ENCODE measurements around the gene BARD1. TPM values are rescaled to one million over a fixed set of nuclear protein-coding genes. Genes with fewer than 3 reads are reported as not detected.

Gene BARD1
- total and polyA plus RNA-seq, 2 of the 8 experiments (the other 6 are each of a cell fraction or from before 2014, with no cell fraction given): 11.1 to 29.8 TPM

GRCh38 chr2:214839464-214839863, 30.0 kb upstream of the BARD1 start:
- H3K18ac ChIP-seq (ENCODE audit: extremely low read depth, low read length): no peak overlapping the region
- no peak overlapping the region for H2BK5ac ChIP-seq (ENCODE audit: low read depth, low read length)
- H3K4me2 ChIP-seq (ENCODE audit: insufficient read depth in 1 of 2, low read depth in 2 of 2, low read length in 2 of 2): no peak overlapping the region
- no peak overlapping the region for H4K5ac ChIP-seq (ENCODE audit: insufficient read length, low read depth, low read length)
- H3K56ac ChIP-seq (replicated peaks; ENCODE audit: insufficient read length, low read depth, low read length): no peak overlapping the region
- 88% methylated on average over 2 of the region's 2 CpGs; no CpG with 5 or more reads in 1 of the 2 experiments for WGBS, 2 experiments (ENCODE audit: extremely low coverage in 1 of 2, insufficient coverage in 1 of 2, insufficient read length in 1 of 2, insufficient replicate concordance in 2 of 2, low coverage in 1 of 2, low lambda C conversion rate in 2 of 2, missing lambda C conversion rate in 1 of 2)
- H3K79me2 ChIP-seq (ENCODE audit: control insufficient read depth in 1 of 2, insufficient read depth in 2 of 2, low read length in 2 of 2): no peaks in the 10 kb centered on the region
- no peak overlapping the region for H2AK5ac ChIP-seq (ENCODE audit: low read depth, low read length)
- H4K91ac ChIP-seq (replicated peaks; ENCODE audit: insufficient read length, low read length): no peak overlapping the region
- H3K4me3 ChIP-seq (ENCODE audit: extremely low read depth in 1 of 4, insufficient read depth in 2 of 4, low read depth in 3 of 4, low read length in 4 of 4): no peak overlapping the region
- FAIRE-seq: no peak
- CTCF ChIA-PET (ENCODE audit: partially characterized antibody): interaction anchor here (1.1 kb wide), 1 partner anchor 9 kb away, joined by 3 read pairs; no protein-coding TSS in a partner anchor
- no peaks in the 10 kb centered on the region for H4K20me1 ChIP-seq (replicated peaks in 1 of 2; ENCODE audit: control insufficient read depth in 1 of 2, insufficient read depth in 2 of 2, low read length in 2 of 2)
- no peak overlapping the region for H4K8ac ChIP-seq (ENCODE audit: extremely low read depth, insufficient read depth, low read length)
- H3K4ac ChIP-seq (replicated peaks; ENCODE audit: insufficient read length, low read depth, low read length): no peak overlapping the region
- H2BK20ac ChIP-seq (ENCODE audit: low read length): no peak overlapping the region
- H3K4me1 ChIP-seq (replicated peaks in 1 of 4; ENCODE audit: control insufficient read depth in 3 of 4, insufficient read depth in 4 of 4, low read length in 3 of 4): peaks cover 0 to 3% (median 2%) of the 10 kb centered on the region in 4 experiments; a peak in 3 of 7 replicates
- no peak overlapping the region for H3K23ac ChIP-seq (ENCODE audit: insufficient read length)
- no peak overlapping the region for H3K27ac ChIP-seq (ENCODE audit: low read depth, low read length)
- H3K36me3 ChIP-seq (ENCODE audit: control insufficient read depth in 2 of 4, insufficient read depth in 4 of 4, low read length in 3 of 4): no peaks in the 10 kb centered on the region
- no peak overlapping the region for H3K9ac ChIP-seq (replicated peaks in 1 of 4; ENCODE audit: extremely low read depth in 1 of 4, low read depth in 3 of 4, low read length in 3 of 4)
- no peak overlapping the region for H2BK12ac ChIP-seq (ENCODE audit: low read depth, low read length)
- H2BK15ac ChIP-seq (ENCODE audit: low read length): no peak overlapping the region
- no peaks in the 10 kb centered on the region for H3K79me1 ChIP-seq (ENCODE audit: low read depth, low read length)
- H2AFZ ChIP-seq (ENCODE audit: low read length): no peak overlapping the region
- peaks cover 5 to 7% of the 10 kb centered on the region in 2 experiments; a peak in 2 of 4 replicates for H3K9me3 ChIP-seq (ENCODE audit: insufficient read depth in 2 of 2, low read depth in 1 of 2, low read length in 1 of 2)
- no peaks in the 10 kb centered on the region for H3K23me2 ChIP-seq (ENCODE audit: low read depth, low read length)
- POLR2A ChIA-PET (ENCODE audit: partially characterized antibody): no interaction called here
- H2BK120ac ChIP-seq (replicated peaks; ENCODE audit: low read depth, low read length): no peak overlapping the region
- no peak overlapping the region for H3K14ac ChIP-seq (ENCODE audit: insufficient read length)
- DNase-seq (ENCODE audit: low read depth in 1 of 2, low spot score in 2 of 2): no peak
- no peaks in the 10 kb centered on the region for H3K27me3 ChIP-seq (replicated peaks in 1 of 4; ENCODE audit: control insufficient read depth in 3 of 4, extremely low read depth in 1 of 4, insufficient read depth in 3 of 4, low read length in 3 of 4)
- no peak for TF ChIP-seq GABPA (IDR thresholded peaks at IDR 0.05; ENCODE audit: borderline replicate concordance, insufficient read depth, low read length)
- TF ChIP-seq TEAD4 (IDR thresholded peaks at IDR 0.05; ENCODE audit: low read depth, low read length): no peak
- no peak for TF ChIP-seq BRCA1 (IDR thresholded peaks at IDR 0.05; ENCODE audit: low read depth, low read length)
- no peak for TF ChIP-seq SAP30 (IDR thresholded peaks at IDR 0.05; ENCODE audit: insufficient read depth, insufficient replicate concordance, low read length)
- no peak for TF ChIP-seq TBP (IDR thresholded peaks at IDR 0.05; ENCODE audit: low read depth, low read length)
- no peak for TF ChIP-seq KDM5A (IDR thresholded peaks at IDR 0.05; ENCODE audit: low read length)
- no peak for TF ChIP-seq JUN (IDR thresholded peaks at IDR 0.05; ENCODE audit: low read depth, low read length)
- TF ChIP-seq ATF3 (IDR thresholded peaks at IDR 0.05; ENCODE audit: insufficient read depth, low read depth, low read length): no peak
- TF ChIP-seq RAD21 (IDR thresholded peaks at IDR 0.05 in 1 of 2, conservative IDR thresholded peaks at IDR 0.05 in 1 of 2; ENCODE audit: low read depth in 2 of 2, low read length in 2 of 2): no peak
- no peak for TF ChIP-seq SIN3A (conservative IDR thresholded peaks at IDR 0.05 in 1 of 2, IDR thresholded peaks at IDR 0.05 in 1 of 2; ENCODE audit: low read depth in 1 of 2, low read length in 2 of 2)
- TF ChIP-seq USF2 (IDR thresholded peaks at IDR 0.05; ENCODE audit: low read length): no peak
- no peak for TF ChIP-seq CHD2 (IDR thresholded peaks at IDR 0.05; ENCODE audit: low read length)
